HuH-7 (cell line): ENCODE data around the gene ST3GAL4.

Source experiments
- DNase-seq: peaks from one replicate; pipeline ENCODE4 v3.0.0; 2011; ENCODE audit warnings: low spot score

Gene ST3GAL4

GRCh38 chr11:126452241-126453101, 97.0 kb downstream of the ST3GAL4 start:
- DNase-seq = no peak

DNA sequence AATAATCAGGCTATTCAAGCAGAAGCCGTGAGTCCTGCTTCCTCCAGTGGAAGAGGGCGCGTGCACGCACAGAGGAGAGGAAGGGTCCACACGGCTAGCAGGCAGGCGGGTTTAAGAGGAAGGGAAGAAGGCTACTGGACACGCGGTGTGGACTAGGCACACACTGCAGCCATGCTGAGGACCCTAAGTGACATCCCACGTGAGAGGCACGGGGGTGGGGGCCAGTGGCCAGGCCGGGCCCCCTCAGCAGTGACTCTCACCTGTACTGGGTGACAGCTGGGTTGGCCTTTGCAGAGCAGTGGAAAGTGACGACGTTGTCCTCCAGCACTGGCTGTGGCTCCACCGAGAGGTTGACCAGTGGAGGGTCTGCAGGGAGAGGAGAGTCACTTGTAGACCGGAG, 100.6 kb downstream of the ST3GAL4 start:
- DNase-seq = no peak

DNA sequence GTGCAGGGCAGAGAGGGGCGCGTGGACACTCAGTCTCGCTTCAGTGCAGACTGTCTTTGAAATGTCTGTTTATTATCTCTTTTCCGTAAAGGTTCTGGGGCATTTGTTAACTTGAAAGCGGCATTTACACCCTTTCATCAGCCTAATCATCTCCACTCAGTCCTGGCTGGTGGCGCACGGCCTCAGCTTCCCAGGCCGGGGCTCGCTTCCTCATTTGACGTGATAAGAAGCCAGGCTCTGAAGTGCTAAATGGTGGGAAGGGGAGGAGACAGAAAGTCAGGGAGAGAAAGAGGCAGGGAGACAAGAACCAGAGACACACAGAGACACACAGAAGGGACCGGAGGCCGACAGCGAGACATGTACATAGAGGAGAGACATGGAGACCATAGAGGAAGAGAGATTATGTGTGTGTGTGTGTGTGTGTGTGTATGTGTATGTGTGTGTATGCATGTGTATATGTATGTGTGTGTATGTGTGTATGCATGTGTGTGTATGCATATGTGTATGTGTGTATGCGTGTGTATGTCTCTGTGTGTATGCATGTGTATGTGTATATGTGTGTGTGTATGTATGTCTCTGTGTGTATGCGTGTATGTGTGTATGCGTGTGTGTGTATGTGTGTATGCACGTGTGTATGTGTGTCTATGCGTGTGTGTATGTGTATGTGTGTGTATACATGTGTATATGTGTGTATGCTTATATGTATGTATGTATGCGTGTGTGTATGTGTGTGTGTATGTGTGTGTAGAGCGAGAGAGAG, 101.5 kb downstream of the ST3GAL4 start:
- DNase-seq = no peak

- no peak for DNase-seq
These were observed 102.3 kb downstream of the ST3GAL4 start for GRCh38 chr11:126457817-126458216.

- no peak for DNase-seq
These were observed 104.3 kb downstream of the ST3GAL4 start for GRCh38 chr11:126459691-126460281.

- no peak for DNase-seq
These were observed 105.1 kb downstream of the ST3GAL4 start for GRCh38 chr11:126460417-126461095.

- DNase-seq = no peak
These were observed 105.6 kb downstream of the ST3GAL4 start for GRCh38 chr11:126461096-126461440.

GRCh38 chr11:126461996-126462395, 106.5 kb downstream of the ST3GAL4 start:
- no peak for DNase-seq

- DNase-seq = no peak
These were observed 106.9 kb downstream of the ST3GAL4 start for GRCh38 chr11:126462422-126462821.
